A673 (cell line): ENCODE data around the gene TLX1. TPM values are rescaled to one million over a fixed set of nuclear protein-coding genes. Genes with fewer than 3 reads are reported as not detected.

Source experiments
- BruUV-seq: library from RNA; stranded (reverse); fragments of 400-500 nt; replicated peaks from 2 replicates; lab custom pipeline; 2021; lab: Mats Ljungman, UMichigan
- CTCF ChIA-PET: fragments of 300-600 bp; sonication (Branson Sonifier 250); formaldehyde crosslinking; loops from one replicate; lab custom pipeline; 2022; ENCODE audit warnings: antibody characterized with exemption; lab: Charles Lee
- POLR2A ChIA-PET: fragments of 300-600 bp; sonication (Branson Sonifier 250); formaldehyde crosslinking; loops from one replicate; lab custom pipeline; 2022; ENCODE audit warnings: antibody characterized with exemption; ENCODE audit not compliant: low non-redundant PET; lab: Charles Lee
- DNase-seq: peaks from one replicate; pipeline ENCODE4 v3.0.0-alpha.2; 2015; ENCODE audit warnings: low spot score
- H3K27ac ChIP-seq: fragments of 200-600 bp; sonication (generic); 2 replicates; pipeline ENCODE4 v1.5.1; 2016; ENCODE audit warnings: mixed run types, low read depth, mild to moderate bottlenecking, mixed read lengths, antibody characterized with exemption, low read length; ENCODE audit not compliant: poor library complexity, severe bottlenecking
- H3K27me3 ChIP-seq: fragments of 200-600 bp; sonication (generic); replicated peaks from 2 replicates; pipeline ENCODE4 v1.6.1; 2017; ENCODE audit warnings: mixed run types, low read depth, mild to moderate bottlenecking, mixed read lengths, antibody characterized with exemption, low read length; ENCODE audit not compliant: insufficient read depth, poor library complexity
- H3K36me3 ChIP-seq: fragments of 200-600 bp; sonication (generic); 2 replicates; pipeline ENCODE4 v1.6.1; 2016; ENCODE audit warnings: mixed run types, mild to moderate bottlenecking, mixed read lengths, antibody characterized with exemption, low read length; ENCODE audit not compliant: insufficient read depth, poor library complexity, severe bottlenecking
- H3K4me1 ChIP-seq: fragments of 200-600 bp; sonication (generic); 2 replicates; pipeline ENCODE4 v1.6.1; 2017; ENCODE audit warnings: mixed run types, mild to moderate bottlenecking, mixed read lengths, antibody characterized with exemption, low read length; ENCODE audit not compliant: insufficient read depth, poor library complexity, severe bottlenecking
- H3K4me3 ChIP-seq: fragments of 200-600 bp; sonication (generic); 2 replicates; pipeline ENCODE4 v1.5.1; 2016; ENCODE audit warnings: low read depth, mixed run types, mild to moderate bottlenecking, mixed read lengths, low read length; ENCODE audit not compliant: poor library complexity, severe bottlenecking
- H3K9me3 ChIP-seq: fragments of 200-600 bp; sonication (generic); 2 replicates; pipeline ENCODE4 v1.6.1; 2016; ENCODE audit warnings: mixed run types, low read depth, mild to moderate bottlenecking, mixed read lengths, antibody characterized with exemption, low read length; ENCODE audit not compliant: poor library complexity, severe bottlenecking
- EZH2 ChIP-seq: fragments of 200-600 bp; sonication (generic); IDR thresholded peaks from 2 replicates; pipeline ENCODE4 v1.6.1; 2017; ENCODE audit warnings: borderline replicate concordance, low read depth, mild to moderate bottlenecking, mixed read lengths, antibody characterized with exemption, low read length; ENCODE audit not compliant: poor library complexity, severe bottlenecking
- intact Hi-C: fragments of 100-400 bp; cut with micrococcal nuclease; formaldehyde crosslinking; loops from one replicate; pipeline ENCODE4 v1.10.0; 2022; ENCODE audit not compliant: unreplicated experiment
- total RNA-seq: library from RNA; stranded (reverse); gene quantifications from 2 replicates; pipeline ENCODE4 v1.2.3, GENCODE V29; 2021
- TF ChIP-seq, protein P1 (sequence below): fragments of 300-800, 200-600 bp; sonication (generic); conservative IDR thresholded peaks from 2 replicates; pipeline ENCODE4 v1.5.1; 2017; ENCODE audit warnings: low read depth, mild to moderate bottlenecking, antibody characterized with exemption, low read length, moderate library complexity, mixed read lengths

Gene TLX1
- total RNA-seq, 1 experiment from 2014 or later, result not detected

DNA sequence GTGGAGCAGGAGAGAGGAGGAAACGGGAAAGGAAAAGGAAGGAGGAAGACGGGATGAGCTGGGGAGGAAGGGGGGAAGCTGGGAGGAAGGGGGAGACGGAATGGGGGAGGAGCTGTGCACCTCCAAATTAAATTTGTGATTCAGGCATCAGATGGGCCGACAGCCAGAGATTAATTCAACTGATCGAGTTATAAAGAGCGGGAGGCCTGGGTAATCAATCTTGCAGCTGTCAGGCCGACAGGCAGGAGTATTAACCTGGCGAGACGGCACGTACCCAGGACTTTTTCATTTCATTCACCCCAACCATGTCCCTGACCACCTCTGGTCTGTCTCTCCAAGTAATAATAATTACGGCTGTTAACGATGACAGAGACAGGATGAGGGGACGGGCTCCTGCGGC is 43.1 kb upstream of the TLX1 start:
- CTCF ChIA-PET, result no interaction called here
- intact Hi-C loops, result no loop called here

DNA sequence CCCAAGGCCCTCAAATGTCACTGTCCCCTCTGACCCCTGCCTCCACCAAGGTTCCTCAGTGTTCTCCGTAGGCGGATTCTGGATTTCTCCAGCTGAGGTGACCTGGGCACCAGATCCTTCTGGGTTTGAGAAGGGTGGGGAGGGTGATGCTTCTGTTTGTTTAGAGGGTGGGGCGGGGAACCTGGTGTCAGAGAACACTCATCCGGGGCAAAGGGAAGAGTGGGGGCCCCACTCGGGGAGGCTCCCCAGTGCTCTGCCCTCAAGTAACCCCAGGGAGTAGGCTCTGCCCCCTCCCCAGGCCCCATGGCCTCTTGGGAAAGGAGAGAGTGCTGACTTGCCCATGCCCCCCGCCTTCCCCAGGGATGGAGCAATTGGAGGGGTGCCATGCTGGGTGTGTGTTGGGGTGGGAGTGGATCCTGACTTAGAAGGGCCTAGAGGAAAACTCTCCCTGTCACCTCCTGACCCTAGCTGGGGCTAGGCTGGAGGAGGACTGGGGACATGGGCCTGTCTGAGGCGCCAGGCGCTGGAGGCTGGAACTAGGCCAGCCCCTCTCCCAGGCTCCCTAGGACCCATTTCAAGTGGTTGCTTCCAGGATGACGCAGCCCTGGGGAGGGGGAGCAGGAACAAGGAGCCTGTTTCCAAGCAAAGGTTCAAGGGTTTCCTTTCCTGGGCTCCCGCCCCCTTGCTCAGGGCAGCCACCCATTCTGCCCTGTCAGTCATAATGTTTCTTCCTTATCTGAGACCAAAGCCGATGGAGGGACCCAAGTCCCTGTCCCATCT is 41.4 kb upstream of the TLX1 start:
- no peak overlapping the region for H3K27ac ChIP-seq
- no peaks in the 10 kb centered on the region for H3K9me3 ChIP-seq
- DNase-seq, result no peak
- ChIA-PET CTCF (no interaction called here), POLR2A (no interaction called here)
- TF ChIP-seq, protein P1, sequence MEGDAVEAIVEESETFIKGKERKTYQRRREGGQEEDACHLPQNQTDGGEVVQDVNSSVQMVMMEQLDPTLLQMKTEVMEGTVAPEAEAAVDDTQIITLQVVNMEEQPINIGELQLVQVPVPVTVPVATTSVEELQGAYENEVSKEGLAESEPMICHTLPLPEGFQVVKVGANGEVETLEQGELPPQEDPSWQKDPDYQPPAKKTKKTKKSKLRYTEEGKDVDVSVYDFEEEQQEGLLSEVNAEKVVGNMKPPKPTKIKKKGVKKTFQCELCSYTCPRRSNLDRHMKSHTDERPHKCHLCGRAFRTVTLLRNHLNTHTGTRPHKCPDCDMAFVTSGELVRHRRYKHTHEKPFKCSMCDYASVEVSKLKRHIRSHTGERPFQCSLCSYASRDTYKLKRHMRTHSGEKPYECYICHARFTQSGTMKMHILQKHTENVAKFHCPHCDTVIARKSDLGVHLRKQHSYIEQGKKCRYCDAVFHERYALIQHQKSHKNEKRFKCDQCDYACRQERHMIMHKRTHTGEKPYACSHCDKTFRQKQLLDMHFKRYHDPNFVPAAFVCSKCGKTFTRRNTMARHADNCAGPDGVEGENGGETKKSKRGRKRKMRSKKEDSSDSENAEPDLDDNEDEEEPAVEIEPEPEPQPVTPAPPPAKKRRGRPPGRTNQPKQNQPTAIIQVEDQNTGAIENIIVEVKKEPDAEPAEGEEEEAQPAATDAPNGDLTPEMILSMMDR, result no peak
- no peak for TF ChIP-seq EZH2
- H3K36me3 ChIP-seq, result no peaks in the 10 kb centered on the region
- H3K4me3 ChIP-seq, result no peak overlapping the region
- BruUV-seq, result no TSS peak
- H3K27me3 ChIP-seq, result peaks cover 53% of the 10 kb centered on the region
- intact Hi-C loops, result no loop called here
- H3K4me1 ChIP-seq, result no peaks in the 10 kb centered on the region

More for the DNA sequence above, 43.1 kb upstream of the TLX1 start:
- H3K9me3 ChIP-seq, result no peaks in the 10 kb centered on the region
- POLR2A ChIA-PET, result no interaction called here
- BruUV-seq, result no TSS peak
- peaks cover 67% of the 10 kb centered on the region for H3K27me3 ChIP-seq
- H3K4me3 ChIP-seq, result no peak overlapping the region
- DNase-seq, result no peak
- no peaks in the 10 kb centered on the region for H3K4me1 ChIP-seq
- no peak overlapping the region for H3K27ac ChIP-seq
- TF ChIP-seq, protein P1, result no peak
- TF ChIP-seq EZH2, result no peak
- H3K36me3 ChIP-seq, result no peaks in the 10 kb centered on the region

DNA sequence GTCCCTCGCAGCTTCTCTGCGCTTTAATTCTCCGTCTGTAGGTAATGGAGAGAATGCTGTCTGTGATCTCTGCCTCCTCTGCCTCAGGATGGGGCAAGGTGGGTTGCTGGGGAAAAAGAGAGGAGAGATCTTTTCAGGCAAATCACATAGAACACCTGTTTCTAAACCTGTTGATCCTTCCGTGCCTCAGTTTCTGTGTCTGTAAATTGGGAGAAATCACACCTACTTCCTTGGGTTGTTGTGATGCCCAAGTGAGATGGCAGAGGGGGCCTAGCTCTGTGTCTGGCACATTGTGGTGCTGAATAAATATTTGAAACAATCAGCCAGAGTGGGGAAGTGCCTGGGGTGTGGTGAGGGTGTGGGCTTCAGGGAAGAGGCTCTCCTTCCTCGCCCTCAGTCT is 40.5 kb upstream of the TLX1 start:
- H3K27me3 ChIP-seq, result peaks cover 44% of the 10 kb centered on the region

More for the DNA sequence above, 40.5 kb upstream of the TLX1 start:
- ChIA-PET POLR2A (no interaction called here), CTCF (no interaction called here)
- TF ChIP-seq, protein P1, result no peak
- Histone ChIP-seq H3K27ac (no peak overlapping the region), H3K4me3 (no peak overlapping the region), H3K36me3 (no peaks in the 10 kb centered on the region), H3K4me1 (no peaks in the 10 kb centered on the region), H3K9me3 (no peaks in the 10 kb centered on the region)
- DNase-seq, result no peak
- intact Hi-C loops, result no loop called here
- BruUV-seq, result no TSS peak
